Neural progenitor cell (in vitro differentiated cells): ENCODE results near the gene CBX8.

Source experiments
- EZH2 ChIP-seq: fragments of 200-600 bp; sonication (generic); IDR thresholded peaks from 2 replicates; pipeline ENCODE4 v1.6.1; 2017; ENCODE audit warnings: antibody characterized with exemption, mild to moderate bottlenecking, moderate library complexity
- EZH2phosphoT487 ChIP-seq: fragments of 200-600 bp; sonication (generic); IDR thresholded peaks from 2 replicates; pipeline ENCODE4 v1.6.1; 2017; ENCODE audit warnings: antibody characterized with exemption
- TF ChIP-seq, protein P1 (sequence below): fragments of 200-600 bp; sonication (generic); IDR thresholded peaks from 2 replicates; pipeline ENCODE4 v1.5.1; 2017; ENCODE audit warnings: antibody characterized with exemption, mild to moderate bottlenecking

- TF ChIP-seq, protein P1, sequence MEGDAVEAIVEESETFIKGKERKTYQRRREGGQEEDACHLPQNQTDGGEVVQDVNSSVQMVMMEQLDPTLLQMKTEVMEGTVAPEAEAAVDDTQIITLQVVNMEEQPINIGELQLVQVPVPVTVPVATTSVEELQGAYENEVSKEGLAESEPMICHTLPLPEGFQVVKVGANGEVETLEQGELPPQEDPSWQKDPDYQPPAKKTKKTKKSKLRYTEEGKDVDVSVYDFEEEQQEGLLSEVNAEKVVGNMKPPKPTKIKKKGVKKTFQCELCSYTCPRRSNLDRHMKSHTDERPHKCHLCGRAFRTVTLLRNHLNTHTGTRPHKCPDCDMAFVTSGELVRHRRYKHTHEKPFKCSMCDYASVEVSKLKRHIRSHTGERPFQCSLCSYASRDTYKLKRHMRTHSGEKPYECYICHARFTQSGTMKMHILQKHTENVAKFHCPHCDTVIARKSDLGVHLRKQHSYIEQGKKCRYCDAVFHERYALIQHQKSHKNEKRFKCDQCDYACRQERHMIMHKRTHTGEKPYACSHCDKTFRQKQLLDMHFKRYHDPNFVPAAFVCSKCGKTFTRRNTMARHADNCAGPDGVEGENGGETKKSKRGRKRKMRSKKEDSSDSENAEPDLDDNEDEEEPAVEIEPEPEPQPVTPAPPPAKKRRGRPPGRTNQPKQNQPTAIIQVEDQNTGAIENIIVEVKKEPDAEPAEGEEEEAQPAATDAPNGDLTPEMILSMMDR, result no peak
- no peak for TF ChIP-seq EZH2
- no peak for TF ChIP-seq EZH2phosphoT487
These were observed 36.5 kb downstream of the CBX8 start for GRCh38 chr17:79760197-79760906.
